ENCODE data around the gene NUP88. TPM values are rescaled to one million over a fixed set of nuclear protein-coding genes. Genes with fewer than 3 reads are reported as not detected.

Gene NUP88
- total RNA-seq, 6 donors from 2014 or later = 40.4 to 91.4 (median 49.8) TPM

- no peaks in the 10 kb centered on the region for H3K9me3 ChIP-seq
- H3K36me3 ChIP-seq = peaks cover 2 to 52% (median 27%) of the 10 kb centered on the region in 4 donors
- TF ChIP-seq POLR2A (IDR thresholded peaks at IDR 0.05) (peak in 3 of 4 donors; percentile 38 to 76 (median 63)), POLR2AphosphoS5 (IDR thresholded peaks at IDR 0.05) (peak; percentile 46 to 84), EP300 (IDR thresholded peaks at IDR 0.05) (no peak)
- TF ChIP-seq, protein P1, sequence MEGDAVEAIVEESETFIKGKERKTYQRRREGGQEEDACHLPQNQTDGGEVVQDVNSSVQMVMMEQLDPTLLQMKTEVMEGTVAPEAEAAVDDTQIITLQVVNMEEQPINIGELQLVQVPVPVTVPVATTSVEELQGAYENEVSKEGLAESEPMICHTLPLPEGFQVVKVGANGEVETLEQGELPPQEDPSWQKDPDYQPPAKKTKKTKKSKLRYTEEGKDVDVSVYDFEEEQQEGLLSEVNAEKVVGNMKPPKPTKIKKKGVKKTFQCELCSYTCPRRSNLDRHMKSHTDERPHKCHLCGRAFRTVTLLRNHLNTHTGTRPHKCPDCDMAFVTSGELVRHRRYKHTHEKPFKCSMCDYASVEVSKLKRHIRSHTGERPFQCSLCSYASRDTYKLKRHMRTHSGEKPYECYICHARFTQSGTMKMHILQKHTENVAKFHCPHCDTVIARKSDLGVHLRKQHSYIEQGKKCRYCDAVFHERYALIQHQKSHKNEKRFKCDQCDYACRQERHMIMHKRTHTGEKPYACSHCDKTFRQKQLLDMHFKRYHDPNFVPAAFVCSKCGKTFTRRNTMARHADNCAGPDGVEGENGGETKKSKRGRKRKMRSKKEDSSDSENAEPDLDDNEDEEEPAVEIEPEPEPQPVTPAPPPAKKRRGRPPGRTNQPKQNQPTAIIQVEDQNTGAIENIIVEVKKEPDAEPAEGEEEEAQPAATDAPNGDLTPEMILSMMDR (IDR thresholded peaks at IDR 0.05) = no peak
- H3K4me3 ChIP-seq = peak within 1 kb of the TSS; percentile 80 to 95 (median 88)
- 0 to 1% methylated on average over 11 to 41 of the region's 41 CpGs for whole genome bisulfite sequencing, 2 donors
- no peaks in the 10 kb centered on the region for H3K27me3 ChIP-seq
- DNase-seq (peak; percentile 85 to 92), ATAC-seq (ENCODE audit: low FRiP score in 2 of 2) (peak; percentile 92 to 96)
- peaks cover 29 to 43% (median 32%) of the 10 kb centered on the region in 4 donors for H3K4me1 ChIP-seq
- peak within 1 kb of the TSS; percentile 84 to 92 (median 90) for H3K27ac ChIP-seq
Measured at GRCh38 chr17:5419959-5420653, 644 bp upstream of the NUP88 start, which contains the start of gene RPAIN. Gene RPAIN, plus strand, starts transcription at chr17:5420182. Its CDS starts 29 bp downstream, at chr17:5420211.

DNA sequence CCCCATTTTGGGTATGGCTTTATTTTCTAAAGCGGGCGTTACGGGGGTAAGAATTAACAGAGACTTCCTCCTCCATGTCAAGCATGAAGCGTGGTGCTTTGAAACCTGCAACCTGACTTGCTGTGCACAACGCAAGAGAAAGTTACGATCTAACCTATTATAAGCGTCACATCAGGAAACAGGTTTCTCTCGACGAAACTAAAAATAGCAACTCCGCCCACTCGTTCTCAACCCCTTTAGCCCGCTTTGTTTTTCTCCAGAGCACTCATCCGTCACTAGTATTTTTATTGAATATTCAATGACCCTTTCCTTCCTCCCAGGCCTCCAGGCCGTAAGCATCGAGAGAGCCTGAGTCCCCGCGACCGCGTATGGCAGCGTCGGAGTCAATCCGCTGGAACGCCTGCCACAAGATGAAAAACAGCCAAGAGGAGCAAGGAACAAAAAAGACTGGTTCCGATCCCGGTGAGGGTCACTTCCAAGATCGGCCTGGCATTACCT is 555 bp downstream of the NUP88 start:
- peak overlapping the region; percentile 80 to 95 (median 88) for H3K4me3 ChIP-seq
- H3K4me1 ChIP-seq = peaks cover 29 to 43% (median 33%) of the 10 kb centered on the region in 4 donors
- H3K9me3 ChIP-seq = no peaks in the 10 kb centered on the region
- ATAC-seq (ENCODE audit: low FRiP score in 2 of 2) (peak in 1 of 2 donors; percentile 5), DNase-seq (peak in 1 of 2 donors; percentile 52)
- TF ChIP-seq, protein P1 (IDR thresholded peaks at IDR 0.05) = no peak
- TF ChIP-seq EP300 (IDR thresholded peaks at IDR 0.05) (no peak), POLR2AphosphoS5 (IDR thresholded peaks at IDR 0.05) (no peak), POLR2A (IDR thresholded peaks at IDR 0.05) (no peak)
- H3K27ac ChIP-seq = peak overlapping the region; percentile 84 to 92 (median 90)
- H3K36me3 ChIP-seq = peaks cover 2 to 51% (median 26%) of the 10 kb centered on the region in 4 donors
- H3K27me3 ChIP-seq = no peaks in the 10 kb centered on the region
- 0 to 1% methylated on average over 25 to 26 of the region's 26 CpGs for WGBS, 2 donors

DNA sequence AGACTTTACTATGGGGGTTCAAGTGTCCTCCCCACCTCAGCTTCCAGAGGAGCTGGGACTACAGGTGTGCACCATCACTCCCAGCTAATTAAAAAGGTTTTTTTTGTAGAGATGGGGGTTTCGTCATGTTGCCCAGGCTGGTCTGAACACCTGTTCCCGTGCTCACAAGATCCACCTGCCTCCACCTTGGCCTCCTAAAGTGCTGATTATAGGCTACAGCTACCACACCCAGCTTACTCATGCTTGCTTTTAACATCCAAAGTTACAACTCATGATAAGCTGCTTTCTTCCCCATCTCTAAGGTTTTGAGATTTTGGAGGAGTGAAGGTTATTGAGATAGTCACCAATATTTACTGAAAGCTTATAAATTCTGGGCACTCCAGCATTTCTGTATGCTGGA is 2.6 kb downstream of the NUP88 start:
- no peak for ATAC-seq (ENCODE audit: low FRiP score in 2 of 2)
- no peak overlapping the region for H3K27ac ChIP-seq
- H3K9me3 ChIP-seq = no peaks in the 10 kb centered on the region
- peaks cover 29 to 39% (median 34%) of the 10 kb centered on the region in 4 donors for H3K4me1 ChIP-seq
- H3K4me3 ChIP-seq = no peak overlapping the region
- no peaks in the 10 kb centered on the region for H3K27me3 ChIP-seq
- peaks cover 0 to 51% (median 27%) of the 10 kb centered on the region in 4 donors for H3K36me3 ChIP-seq
- 88 to 91% methylated on average over 2 of the region's 2 CpGs for WGBS, 2 donors
- no peak for DNase-seq
- TF ChIP-seq EP300 (IDR thresholded peaks at IDR 0.05) (no peak), POLR2A (IDR thresholded peaks at IDR 0.05) (no peak), POLR2AphosphoS5 (IDR thresholded peaks at IDR 0.05) (no peak)
- TF ChIP-seq, protein P1 (IDR thresholded peaks at IDR 0.05) = no peak

DNA sequence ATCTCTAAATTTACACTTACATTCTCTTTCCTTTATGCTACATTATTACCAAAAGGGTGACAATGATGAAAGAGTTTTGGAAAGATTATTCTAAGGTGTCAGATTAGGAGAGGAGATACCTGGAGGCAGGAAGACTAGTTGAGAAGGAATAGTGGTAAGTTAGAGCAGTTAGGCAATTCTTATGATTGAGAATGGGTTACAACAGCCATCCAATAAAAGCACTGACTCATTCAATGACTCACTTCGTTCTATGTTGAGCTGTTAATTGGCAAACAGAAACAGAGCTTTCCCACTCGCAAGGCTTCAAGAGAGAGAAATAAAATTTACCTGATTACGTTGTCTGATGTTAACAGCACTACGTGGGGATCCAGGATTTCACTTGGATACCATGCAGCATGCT is 5.8 kb downstream of the NUP88 start:
- Histone ChIP-seq H3K36me3 (peaks cover 13 to 73% (median 46%) of the 10 kb centered on the region in 4 donors), H3K9me3 (no peaks in the 10 kb centered on the region), H3K4me3 (no peak overlapping the region), H3K27me3 (no peaks in the 10 kb centered on the region), H3K4me1 (peaks cover 16 to 25% (median 22%) of the 10 kb centered on the region in 4 donors), H3K27ac (no peak overlapping the region)
- TF ChIP-seq POLR2A (IDR thresholded peaks at IDR 0.05) (no peak), POLR2AphosphoS5 (IDR thresholded peaks at IDR 0.05) (no peak), EP300 (IDR thresholded peaks at IDR 0.05) (no peak)
- TF ChIP-seq, protein P1 (IDR thresholded peaks at IDR 0.05) = no peak
- 72 to 74% methylated on average over 4 of the region's 4 CpGs for WGBS, 2 donors
- DNase-seq (no peak), ATAC-seq (ENCODE audit: low FRiP score in 2 of 2) (peak in 1 of 2 donors; percentile 75)

Data from upper lobe of left lung (tissue), 6 donors.